Gastroesophageal sphincter (tissue), 3 donors: Measurements from ENCODE around the gene KAT7.

Experiments
- CTCF ChIP-seq, 4 experiments: fragments of 200-600 bp in 2 of 4; fragments of 450-650 bp in 2 of 4; sonication (generic) in 1 of 4; IDR thresholded peaks; one replicate each; pipeline ENCODE4 v1.5.1; 2017 to 2019; ENCODE audit warnings: antibody characterized with exemption in 4 of 4, mild to moderate bottlenecking in 2 of 4, moderate library complexity in 2 of 4
- EP300 ChIP-seq: sonication (generic); formaldehyde crosslinking; IDR thresholded peaks from one replicate; pipeline ENCODE4 v1.6.1; 2017; ENCODE audit warnings: antibody characterized with exemption, mild to moderate bottlenecking
- POLR2A ChIP-seq, 2 donors: fragments of 450-650 bp; IDR thresholded peaks; one replicate each; pipeline ENCODE4 v1.6.1; 2017; ENCODE audit warnings: antibody characterized with exemption in 2 of 2, mild to moderate bottlenecking in 2 of 2, moderate library complexity in 1 of 2
- POLR2AphosphoS5 ChIP-seq: sonication (generic); formaldehyde crosslinking; IDR thresholded peaks from one replicate; pipeline ENCODE4 v1.6.1; 2017; ENCODE audit warnings: antibody characterized with exemption

GRCh38 chr17:49851387-49852291 is 63.2 kb downstream of the KAT7 start:
- no peak for TF ChIP-seq EP300
- TF ChIP-seq CTCF (IDR thresholded peaks at IDR 0.05), result peak in 3 of 4 experiments; percentile 67 to 89 (median 70)
- TF ChIP-seq POLR2AphosphoS5, result no peak
- TF ChIP-seq POLR2A (IDR thresholded peaks at IDR 0.05), result no peak
